ENCODE data around the gene CCT6B. TPM values are rescaled to one million over a fixed set of nuclear protein-coding genes. Genes with fewer than 3 reads are reported as not detected.

CCT6B gene
- total RNA-seq = 0.64 and 0.72 TPM in 2 replicates

GRCh38 chr17:34961093-34961911, at the start of gene CCT6B, which contains the start of gene ZNF830:
Gene CCT6B (minus strand): TSS chr17:34961460. CDS start chr17:34961393, 67 bp downstream.
Gene ZNF830 (plus strand): TSS chr17:34961540. CDS start chr17:34961567, 27 bp downstream.

GRCh38 chr17:34980353-34980680, 19.1 kb upstream of the CCT6B start, which contains the start of gene LIG3:
Gene LIG3 (plus strand): TSS chr17:34980512. CDS start chr17:34983006, 2,494 bp downstream.

Other genes starting within 250 kb of the CCT6B start
- 10.6 and 12.4 TPM in 2 replicates for gene ZNF830, start 80 bp upstream of the CCT6B start, total RNA-seq
- 24.6 and 26.4 TPM in 2 replicates for gene LIG3, start 19.1 kb upstream of the CCT6B start, total RNA-seq
- 8.4 and 13.2 TPM in 2 replicates for gene RFFL, start 102.2 kb upstream of the CCT6B start, total RNA-seq
- gene RAD51D, start 158.4 kb upstream of the CCT6B start, total RNA-seq = 1.9 and 4.1 TPM in 2 replicates
- not detected in 2 replicates for gene FNDC8, start 160.2 kb upstream of the CCT6B start, total RNA-seq
- 32.4 and 46.7 TPM in 2 replicates for gene NLE1, start 180.8 kb upstream of the CCT6B start, total RNA-seq
- not detected in 2 replicates for gene UNC45B, start 186.4 kb upstream of the CCT6B start, total RNA-seq
- gene SLC35G3, start 232.9 kb upstream of the CCT6B start, total RNA-seq = not detected in 2 replicates

Measured in tracheal epithelial cell (primary cell).